H1 (cell line): Measurements from ENCODE around the gene PLCXD1. TPM values are rescaled to one million over a fixed set of nuclear protein-coding genes. Genes with fewer than 3 reads are reported as not detected.

ENCODE experiments used
- CTCF ChIA-PET: fragments of 300-600 bp; sonication (Branson Sonifier 250); formaldehyde crosslinking; loops from one replicate; lab custom pipeline; 2021; ENCODE audit not compliant: partially characterized antibody; lab: Charles Lee
- POLR2A ChIA-PET: fragments of 300-600 bp; sonication (Branson Sonifier 250); formaldehyde crosslinking; loops from one replicate; lab custom pipeline; 2021; ENCODE audit warnings: inconsistent platforms; ENCODE audit not compliant: partially characterized antibody; lab: Charles Lee
- DNase-seq, 2 experiments: peaks; one replicate each; pipeline versions ENCODE4 v3.0.0 to v3.0.0-alpha.2; 2010 to 2022; ENCODE audit warnings: low spot score in 2 of 2, low read depth in 1 of 2, mixed read lengths in 1 of 2
- FAIRE-seq: peaks from 2 replicates; lab custom pipeline; 2011; peaks lifted over from hg19 to GRCh38; lab: Jason Lieb, UNC
- H2AFZ ChIP-seq: 2 replicates; pipeline ENCODE4 v1.8.1; 2012; ENCODE audit warnings: low read length, inconsistent platforms
- H2AK5ac ChIP-seq: 2 replicates; pipeline ENCODE4 v1.6.1; 2013; ENCODE audit warnings: low read depth, low read length
- H2BK120ac ChIP-seq: replicated peaks from 2 replicates; pipeline ENCODE3; 2013; ENCODE audit warnings: low read depth, low read length, inconsistent platforms
- H2BK12ac ChIP-seq: 2 replicates; pipeline ENCODE4 v1.6.1; 2013; ENCODE audit warnings: low read depth, low read length
- H2BK15ac ChIP-seq: 2 replicates; pipeline ENCODE4 v1.6.1; 2013; ENCODE audit warnings: low read length
- H2BK20ac ChIP-seq: 2 replicates; pipeline ENCODE4 v1.6.1; 2013; ENCODE audit warnings: low read length
- H2BK5ac ChIP-seq: 2 replicates; pipeline ENCODE4 v1.6.1; 2013; ENCODE audit warnings: low read depth, low read length
- H3K14ac ChIP-seq: 2 replicates; pipeline ENCODE4 v1.6.1; 2013; ENCODE audit warnings: inconsistent platforms; ENCODE audit not compliant: insufficient read length
- H3K18ac ChIP-seq: 2 replicates; pipeline ENCODE4 v1.6.1; 2013; ENCODE audit warnings: low read length; ENCODE audit errors: extremely low read depth
- H3K23ac ChIP-seq: 2 replicates; pipeline ENCODE4 v1.6.1; 2013; ENCODE audit warnings: inconsistent platforms; ENCODE audit not compliant: insufficient read length
- H3K23me2 ChIP-seq: 2 replicates; pipeline ENCODE4 v1.6.1; 2013; ENCODE audit warnings: low read depth, low read length
- H3K27ac ChIP-seq: 2 replicates; pipeline ENCODE4 v1.6.1; 2011; ENCODE audit warnings: low read depth, low read length, inconsistent platforms
- H3K27me3 ChIP-seq, 4 experiments: replicated peaks in 1 of 4; 1 replicate in 1 of 4; 2 replicates in 3 of 4; pipeline versions ENCODE4 v1.6.1 to v1.8.1; 2011 to 2013; ENCODE audit warnings: low read length in 3 of 4, mild to moderate bottlenecking in 3 of 4, inconsistent platforms in 2 of 4, mixed read lengths in 2 of 4, moderate library complexity in 1 of 4; ENCODE audit not compliant: control insufficient read depth in 3 of 4, insufficient read depth in 3 of 4; ENCODE audit errors: extremely low read depth in 1 of 4
- H3K36me3 ChIP-seq, 4 experiments: 2 replicates each; pipeline versions ENCODE4 v1.6.1 to v1.8.1; 2011 to 2013; ENCODE audit warnings: mild to moderate bottlenecking in 4 of 4, low read length in 3 of 4, moderate library complexity in 2 of 4, control low read depth in 1 of 4, inconsistent platforms in 1 of 4; ENCODE audit not compliant: insufficient read depth in 4 of 4, control insufficient read depth in 2 of 4
- H3K4ac ChIP-seq: replicated peaks from 2 replicates; pipeline ENCODE3; 2013; ENCODE audit warnings: low read length, low read depth, mixed read lengths, inconsistent platforms; ENCODE audit not compliant: insufficient read length
- H3K4me1 ChIP-seq, 4 experiments: replicated peaks in 1 of 4; 1 replicate in 1 of 4; 2 replicates in 3 of 4; pipeline versions ENCODE4 v1.6.1 to v1.8.1; 2011 to 2013; ENCODE audit warnings: low read length in 3 of 4, inconsistent platforms in 2 of 4, mixed read lengths in 1 of 4; ENCODE audit not compliant: insufficient read depth in 4 of 4, control insufficient read depth in 3 of 4
- H3K4me2 ChIP-seq, 2 experiments: 2 replicates each; pipeline versions ENCODE4 v1.6.1 to v1.8.1; 2011 to 2013; ENCODE audit warnings: low read depth in 2 of 2, low read length in 2 of 2, control low read depth in 1 of 2, inconsistent platforms in 1 of 2, mild to moderate bottlenecking in 1 of 2; ENCODE audit not compliant: insufficient read depth in 1 of 2
- H3K4me3 ChIP-seq, 4 experiments: fragments of 200-600, 300-600 bp in 1 of 4; sonication (generic), shearing (Covaris generic), sonication (Bioruptor Twin) in 1 of 4; 2 replicates each; pipeline versions ENCODE4 v1.5.1 to v1.8.1; 2011 to 2016; ENCODE audit warnings: low read length in 4 of 4, low read depth in 3 of 4, control low read depth in 2 of 4, inconsistent platforms in 2 of 4, mild to moderate bottlenecking in 2 of 4, mixed read lengths in 1 of 4, moderate library complexity in 1 of 4; ENCODE audit not compliant: insufficient read depth in 2 of 4; ENCODE audit errors: extremely low read depth in 1 of 4
- H3K56ac ChIP-seq: replicated peaks from 2 replicates; pipeline ENCODE3; 2013; ENCODE audit warnings: low read depth, mild to moderate bottlenecking, mixed read lengths, low read length, inconsistent platforms; ENCODE audit not compliant: insufficient read length
- H3K79me1 ChIP-seq: 2 replicates; pipeline ENCODE4 v1.6.1; 2013; ENCODE audit warnings: low read depth, low read length, control low read depth
- H3K79me2 ChIP-seq, 2 experiments: 2 replicates each; pipeline versions ENCODE4 v1.6.1 to v1.8.1; 2012 to 2013; ENCODE audit warnings: low read length in 2 of 2, mild to moderate bottlenecking in 2 of 2, inconsistent platforms in 1 of 2; ENCODE audit not compliant: insufficient read depth in 2 of 2, control insufficient read depth in 1 of 2
- H3K9ac ChIP-seq, 4 experiments: replicated peaks in 1 of 4; 1 replicate in 1 of 4; 2 replicates in 3 of 4; pipeline versions ENCODE4 v1.6.1 to v1.8.1; 2011 to 2013; ENCODE audit warnings: low read depth in 3 of 4, low read length in 3 of 4, control low read depth in 2 of 4, mild to moderate bottlenecking in 2 of 4, moderate library complexity in 2 of 4, inconsistent platforms in 1 of 4; ENCODE audit errors: extremely low read depth in 1 of 4
- H3K9me3 ChIP-seq, 2 experiments: 2 replicates each; pipeline versions ENCODE4 v1.6.1 to v1.8.1; 2012 to 2013; ENCODE audit warnings: mild to moderate bottlenecking in 2 of 2, moderate library complexity in 2 of 2, control low read depth in 1 of 2, inconsistent platforms in 1 of 2, low read depth in 1 of 2, low read length in 1 of 2, mixed read lengths in 1 of 2; ENCODE audit not compliant: insufficient read depth in 2 of 2
- H4K20me1 ChIP-seq, 2 experiments: replicated peaks in 1 of 2; 2 replicates each; pipeline versions ENCODE3 to v1.8.1; 2011 to 2013; ENCODE audit warnings: inconsistent platforms in 2 of 2, low read length in 2 of 2, mild to moderate bottlenecking in 1 of 2; ENCODE audit not compliant: insufficient read depth in 2 of 2, control insufficient read depth in 1 of 2
- H4K5ac ChIP-seq: 2 replicates; pipeline ENCODE4 v1.6.1; 2013; ENCODE audit warnings: low read length, low read depth, mixed read lengths, inconsistent platforms; ENCODE audit not compliant: insufficient read length
- H4K8ac ChIP-seq: 2 replicates; pipeline ENCODE4 v1.8.0; 2013; ENCODE audit warnings: mild to moderate bottlenecking, moderate library complexity, low read length, inconsistent platforms; ENCODE audit not compliant: insufficient read depth; ENCODE audit errors: extremely low read depth
- H4K91ac ChIP-seq: replicated peaks from 2 replicates; pipeline ENCODE3; 2013; ENCODE audit warnings: low read length, mixed read lengths, inconsistent platforms; ENCODE audit not compliant: insufficient read length
- HDAC6 ChIP-seq: IDR thresholded peaks from one replicate; pipeline ENCODE4 v1.7.1; 2012; ENCODE audit warnings: low read depth, mild to moderate bottlenecking, inconsistent platforms, low read length, moderate library complexity
- KDM1A ChIP-seq: fragments of 200-600, 300-600 bp; sonication (generic); IDR thresholded peaks from 2 replicates; pipeline ENCODE4 v1.7.1; 2016; ENCODE audit warnings: mild to moderate bottlenecking, low read length, borderline replicate concordance
- WGBS, 2 experiments: shearing (Covaris generic) in 1 of 2; methylation state at CpG; one replicate each; pipeline versions ENCODE4 v1.1.6 to v1.1.7; 2013 to 2015; ENCODE audit warnings: low lambda C conversion rate in 2 of 2, mixed read lengths in 2 of 2, inconsistent platforms in 1 of 2, low coverage in 1 of 2, missing lambda C conversion rate in 1 of 2; ENCODE audit not compliant: insufficient replicate concordance in 2 of 2, insufficient coverage in 1 of 2, insufficient read length in 1 of 2; ENCODE audit errors: extremely low coverage in 1 of 2, missing lambda C conversion rate in 1 of 2; 5-methylcytosine and 5-hydroxymethylcytosine counted together
- polyA plus RNA-seq, 7 experiments: library from polyadenylated mRNA; depleted of rRNA in 3 of 7; stranded (reverse) in 5 of 7; unstranded in 2 of 7; fragments of >200 nt in 5 of 7; fragments of 200-250 nt in 2 of 7; gene quantifications; 1 replicate in 5 of 7; 2 replicates in 1 of 7; 4 replicates in 1 of 7; pipeline versions ENCODE4 v1.2.1 to v1.2.3, GENCODE V29; 2011 to 2013; ENCODE audit warnings: missing spikeins in 2 of 7, mixed read lengths in 2 of 7
- total RNA-seq: library from RNA; stranded (reverse); fragmentation: NEBNext Ultra II Directional; extraction: Animal tissue kit (Norgen Biotek cat#: 25700); gene quantifications from 2 replicates; pipeline ENCODE4 v1.2.1, GENCODE V29; 2021

PLCXD1 gene
- total and polyA plus RNA-seq, 2 of the 8 experiments (the other 6 are each of a cell fraction or from before 2014, with no cell fraction given) = 93.6 to 124 TPM

DNA sequence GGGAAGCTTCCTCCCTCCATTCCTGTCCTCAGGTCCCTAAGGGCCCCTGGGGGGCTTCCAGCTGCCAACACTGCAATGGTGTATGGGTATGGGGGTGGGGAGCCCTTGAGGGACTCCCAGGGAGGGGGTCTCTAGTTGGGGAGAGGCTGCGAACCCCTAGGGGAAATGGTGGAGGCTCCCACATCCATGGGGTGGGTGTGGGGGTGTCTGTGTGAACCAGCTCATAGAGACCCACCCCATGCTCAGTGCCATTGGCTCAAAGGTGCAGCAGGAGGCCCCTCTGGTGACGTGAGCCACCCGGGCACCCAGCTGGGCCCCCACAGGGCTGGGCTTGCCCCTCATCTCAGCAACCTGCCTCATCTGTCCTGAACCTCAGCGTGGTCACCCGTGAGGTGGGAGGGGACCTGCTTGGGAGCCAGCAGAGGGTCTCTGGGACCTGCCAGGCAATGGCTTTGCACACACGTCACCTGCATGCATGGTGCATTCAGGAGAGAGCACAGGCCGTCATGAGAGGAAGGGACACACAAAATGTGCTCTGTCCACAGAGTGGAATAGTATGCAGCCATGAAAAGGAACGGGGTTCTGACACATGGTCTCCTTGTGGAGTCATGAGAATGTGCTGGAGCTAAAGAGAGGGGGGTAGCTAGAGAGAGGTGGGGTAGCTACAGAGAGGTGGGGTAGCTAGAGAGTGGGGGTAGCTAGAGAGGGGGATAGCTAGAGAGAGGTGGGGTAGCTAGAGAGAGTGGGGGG is 22.7 kb upstream of the PLCXD1 start:
- no peaks in the 10 kb centered on the region; a peak in 1 of 4 replicates for H3K9me3 ChIP-seq
- no peak overlapping the region for H2BK15ac ChIP-seq
- H3K27ac ChIP-seq = no peak overlapping the region
- no peak overlapping the region for H2BK20ac ChIP-seq
- H2BK12ac ChIP-seq = no peak overlapping the region
- 86% methylated on average over 7 of the region's 8 CpGs; no CpG with 5 or more reads in 1 of the 2 experiments for WGBS, 2 experiments
- no peak overlapping the region; the same call in 1 of the 2 replicates for H3K18ac ChIP-seq
- H3K4me2 ChIP-seq = no peak overlapping the region
- peaks cover 0 to 3% (median 0%) of the 10 kb centered on the region in 4 experiments; a peak in 2 of 7 replicates for H3K4me1 ChIP-seq
- POLR2A ChIA-PET = no interaction called here
- no peak overlapping the region for H2BK5ac ChIP-seq
- FAIRE-seq (no peak), DNase-seq (no peak)
- no peaks in the 10 kb centered on the region for H3K36me3 ChIP-seq
- H3K14ac ChIP-seq = no peak overlapping the region
- TF ChIP-seq HDAC6 = no peak
- peak; percentile 68; the same call in 1 of the 2 replicates for TF ChIP-seq KDM1A
- no peak overlapping the region for H3K56ac ChIP-seq
- no peak overlapping the region for H3K4me3 ChIP-seq
- no peaks in the 10 kb centered on the region for H4K20me1 ChIP-seq
- H2AFZ ChIP-seq = no peak overlapping the region
- no peaks in the 10 kb centered on the region for H3K27me3 ChIP-seq
- H2AK5ac ChIP-seq = peak overlapping the region; percentile 53; the same call in 1 of the 2 replicates
- CTCF ChIA-PET = no interaction called here
- H3K79me2 ChIP-seq = no peaks in the 10 kb centered on the region
- no peaks in the 10 kb centered on the region for H3K79me1 ChIP-seq
- H4K91ac ChIP-seq = no peak overlapping the region
- no peak overlapping the region for H3K4ac ChIP-seq
- no peak overlapping the region for H4K5ac ChIP-seq
- H4K8ac ChIP-seq = no peak overlapping the region
- H3K9ac ChIP-seq = no peak overlapping the region
- H3K23ac ChIP-seq = no peak overlapping the region
- no peaks in the 10 kb centered on the region for H3K23me2 ChIP-seq
- H2BK120ac ChIP-seq = no peak overlapping the region
